ENCODE data around the gene USP6NL.

DNA sequence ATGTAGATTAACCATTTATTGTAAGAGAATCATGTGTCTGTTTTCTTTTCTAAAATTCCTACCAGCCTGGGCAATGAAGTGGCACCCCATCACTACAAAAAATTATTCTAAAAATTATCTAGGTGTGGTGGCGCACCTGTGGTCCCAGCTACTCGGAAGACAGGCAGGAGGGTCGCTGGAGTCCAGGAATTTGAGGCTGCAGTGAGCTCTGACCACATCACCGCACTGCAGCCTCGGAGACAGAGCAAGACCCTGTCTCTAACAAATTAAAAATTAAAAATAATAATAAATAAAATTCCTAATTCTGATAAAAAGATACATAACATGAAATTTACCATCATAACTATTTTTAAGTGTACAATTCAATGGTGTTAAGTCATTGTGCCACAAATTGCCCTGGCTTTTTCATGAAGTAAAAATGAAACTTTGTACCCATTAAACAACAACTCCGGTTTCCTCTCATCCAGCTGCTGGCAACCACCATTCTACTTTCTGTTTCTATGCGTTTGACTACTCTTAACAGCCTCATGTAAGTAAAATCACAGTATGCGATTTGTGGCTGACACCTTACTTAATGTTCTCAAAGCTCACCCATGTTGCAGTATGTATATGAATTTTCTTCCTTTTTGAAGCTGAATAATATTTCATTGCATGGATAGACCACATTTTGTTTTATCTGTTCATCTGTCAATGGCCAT lies 20.6 kb upstream of the USP6NL start:
- TF ChIP-seq, protein P1, sequence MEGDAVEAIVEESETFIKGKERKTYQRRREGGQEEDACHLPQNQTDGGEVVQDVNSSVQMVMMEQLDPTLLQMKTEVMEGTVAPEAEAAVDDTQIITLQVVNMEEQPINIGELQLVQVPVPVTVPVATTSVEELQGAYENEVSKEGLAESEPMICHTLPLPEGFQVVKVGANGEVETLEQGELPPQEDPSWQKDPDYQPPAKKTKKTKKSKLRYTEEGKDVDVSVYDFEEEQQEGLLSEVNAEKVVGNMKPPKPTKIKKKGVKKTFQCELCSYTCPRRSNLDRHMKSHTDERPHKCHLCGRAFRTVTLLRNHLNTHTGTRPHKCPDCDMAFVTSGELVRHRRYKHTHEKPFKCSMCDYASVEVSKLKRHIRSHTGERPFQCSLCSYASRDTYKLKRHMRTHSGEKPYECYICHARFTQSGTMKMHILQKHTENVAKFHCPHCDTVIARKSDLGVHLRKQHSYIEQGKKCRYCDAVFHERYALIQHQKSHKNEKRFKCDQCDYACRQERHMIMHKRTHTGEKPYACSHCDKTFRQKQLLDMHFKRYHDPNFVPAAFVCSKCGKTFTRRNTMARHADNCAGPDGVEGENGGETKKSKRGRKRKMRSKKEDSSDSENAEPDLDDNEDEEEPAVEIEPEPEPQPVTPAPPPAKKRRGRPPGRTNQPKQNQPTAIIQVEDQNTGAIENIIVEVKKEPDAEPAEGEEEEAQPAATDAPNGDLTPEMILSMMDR (conservative IDR thresholded peaks at IDR 0.05; ENCODE audit: low read depth, low read length), result no peak
- TF ChIP-seq EZH2 (IDR thresholded peaks at IDR 0.05; ENCODE audit: low read length, unreplicated experiment), result no peak

Measured in PC-3 (cell line).